ENCODE results near the gene TMEM139.
"Not testable (repeated sequence)": the region's sequence is repeated elsewhere in the genome, so short reads cannot be mapped to it uniquely, and the experiment has no call there.

The TMEM139 gene

DNA sequence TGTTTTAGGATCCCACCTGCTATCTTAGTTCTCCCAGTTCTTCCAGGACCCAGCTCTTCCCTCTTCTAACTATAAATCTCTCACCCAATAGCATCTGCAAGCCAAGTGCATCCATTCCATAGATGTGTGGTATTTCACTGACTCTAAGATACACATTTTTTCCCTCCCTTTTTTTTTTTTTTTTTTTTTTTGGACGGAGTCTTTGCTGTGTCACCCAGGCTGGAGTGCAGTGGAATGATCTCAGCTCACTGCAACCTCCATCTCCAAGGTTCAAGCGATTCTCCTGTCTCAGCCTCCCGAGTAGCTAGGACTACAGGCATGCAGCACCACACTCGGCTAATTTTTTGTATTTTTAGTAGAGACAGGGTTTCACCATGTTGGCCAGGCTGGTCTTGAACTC lies 5.1 kb downstream of the TMEM139 start:
- not testable (repeated sequence) for DNase-seq

DNA sequence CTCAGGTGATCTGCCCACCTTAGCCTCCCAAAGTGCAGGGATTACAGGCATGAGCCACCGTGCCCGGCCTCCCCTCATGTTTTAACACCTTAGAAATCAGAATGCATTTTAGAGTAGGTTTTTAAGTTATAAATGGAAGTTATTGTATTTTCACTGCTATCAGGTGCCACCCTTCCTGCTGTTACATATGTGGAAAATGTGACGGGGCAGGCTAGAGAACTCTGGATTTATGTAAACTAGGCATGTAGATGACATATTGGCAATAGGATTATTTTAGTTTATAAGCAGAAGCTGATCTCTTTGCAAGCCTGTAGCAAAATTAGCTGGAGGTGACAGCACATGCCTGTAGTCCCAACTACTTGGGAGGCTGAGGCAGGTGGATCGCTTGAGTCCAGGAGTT lies 5.5 kb downstream of the TMEM139 start:
- no peak for DNase-seq

GRCh38 chr7:143292876-143293275 lies 8.1 kb downstream of the TMEM139 start:
- DNase-seq, result no peak

DNA sequence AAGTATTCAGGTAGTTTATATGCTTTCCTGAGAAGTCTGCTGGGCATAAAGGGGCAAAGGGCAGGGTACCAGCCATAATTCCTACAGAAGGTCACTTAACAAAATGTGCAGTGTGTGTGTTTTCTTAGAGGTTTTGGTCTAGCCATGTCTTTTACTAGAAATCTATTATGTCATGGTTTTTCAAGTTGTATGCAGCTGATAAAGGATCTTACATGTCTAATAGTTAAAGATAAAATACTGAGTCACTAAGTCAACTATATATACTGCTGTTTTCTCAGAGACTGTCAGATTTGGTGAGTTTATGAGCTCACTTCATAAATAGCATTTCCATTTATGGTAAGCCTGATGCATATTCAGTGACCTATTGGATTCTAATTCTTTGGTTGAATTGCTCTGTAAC lies 11.1 kb downstream of the TMEM139 start:
- DNase-seq, result no peak

GRCh38 chr7:143296686-143297085 lies 11.9 kb downstream of the TMEM139 start:
- DNase-seq, result no peak

DNA sequence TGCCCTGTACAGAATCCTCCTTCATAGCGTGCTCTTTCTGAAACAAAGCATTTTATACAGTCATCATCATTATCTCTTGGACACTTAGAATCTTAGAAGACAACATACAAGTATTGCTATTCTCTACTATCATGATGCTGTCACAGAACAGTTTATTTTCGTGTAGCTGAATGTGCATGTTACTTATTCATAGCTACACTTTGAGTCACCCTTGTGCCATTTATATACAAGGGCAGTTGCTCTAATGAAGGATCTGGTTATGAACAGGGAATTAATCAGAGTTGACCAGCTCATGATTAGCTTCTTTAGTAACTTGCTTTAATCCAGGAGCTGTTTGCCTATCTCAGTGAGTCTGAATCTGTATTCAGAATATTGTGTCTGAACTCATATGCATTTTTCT lies 14.6 kb downstream of the TMEM139 start:
- no peak for DNase-seq

DNA sequence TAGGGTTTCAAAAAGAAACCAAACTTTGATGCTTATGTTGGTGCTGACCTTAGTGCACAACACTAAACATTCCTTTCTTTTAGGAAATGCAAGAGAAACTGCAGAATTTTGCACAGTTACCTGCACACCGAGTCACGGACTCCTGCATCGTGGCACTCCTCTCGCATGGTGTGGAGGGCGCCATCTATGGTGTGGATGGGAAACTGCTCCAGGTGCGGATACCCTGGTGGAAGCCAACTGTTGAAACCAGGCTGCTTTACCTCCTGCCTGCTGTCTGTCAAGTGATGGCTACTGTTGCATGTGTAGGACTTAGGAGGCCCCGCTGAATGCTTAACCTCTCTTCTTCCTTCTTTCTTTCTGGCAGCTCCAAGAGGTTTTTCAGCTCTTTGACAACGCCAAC lies 15.1 kb downstream of the TMEM139 start:
- DNase-seq, result no peak

GRCh38 chr7:143300959-143301935 lies 16.5 kb downstream of the TMEM139 start:
- peak; percentile 74 for DNase-seq

DNA sequence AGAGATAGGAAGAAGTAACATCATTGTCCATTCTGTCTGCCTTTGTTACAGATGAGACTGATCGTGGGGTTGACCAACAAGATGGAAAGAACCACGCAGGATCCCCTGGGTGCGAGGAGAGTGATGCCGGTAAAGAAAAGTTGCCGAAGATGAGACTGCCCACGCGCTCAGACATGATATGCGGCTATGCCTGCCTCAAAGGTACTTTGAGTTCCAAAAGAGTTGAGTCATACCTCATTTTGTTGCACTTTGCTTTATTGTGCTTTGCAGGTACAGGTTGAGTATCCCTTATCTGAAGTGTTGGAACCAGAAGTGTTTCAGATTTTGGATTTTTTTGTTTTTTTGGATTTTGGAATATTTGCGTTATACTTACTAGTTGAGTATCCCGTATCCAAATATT lies 19.0 kb downstream of the TMEM139 start:
- no peak for DNase-seq

DNA sequence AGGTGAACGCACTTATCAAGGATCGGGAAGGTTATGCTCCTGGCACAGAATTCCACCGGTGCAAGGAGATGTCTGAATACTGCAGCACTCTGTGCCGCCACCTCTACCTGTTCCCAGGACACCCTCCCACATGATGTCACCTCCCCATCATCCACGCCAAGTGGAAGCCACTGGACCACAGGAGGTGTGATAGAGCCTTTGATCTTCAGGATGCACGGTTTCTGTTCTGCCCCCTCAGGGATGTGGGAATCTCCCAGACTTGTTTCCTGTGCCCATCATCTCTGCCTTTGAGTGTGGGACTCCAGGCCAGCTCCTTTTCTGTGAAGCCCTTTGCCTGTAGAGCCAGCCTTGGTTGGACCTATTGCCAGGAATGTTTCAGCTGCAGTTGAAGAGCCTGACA lies 20.2 kb downstream of the TMEM139 start:
- no peak for DNase-seq

DNA sequence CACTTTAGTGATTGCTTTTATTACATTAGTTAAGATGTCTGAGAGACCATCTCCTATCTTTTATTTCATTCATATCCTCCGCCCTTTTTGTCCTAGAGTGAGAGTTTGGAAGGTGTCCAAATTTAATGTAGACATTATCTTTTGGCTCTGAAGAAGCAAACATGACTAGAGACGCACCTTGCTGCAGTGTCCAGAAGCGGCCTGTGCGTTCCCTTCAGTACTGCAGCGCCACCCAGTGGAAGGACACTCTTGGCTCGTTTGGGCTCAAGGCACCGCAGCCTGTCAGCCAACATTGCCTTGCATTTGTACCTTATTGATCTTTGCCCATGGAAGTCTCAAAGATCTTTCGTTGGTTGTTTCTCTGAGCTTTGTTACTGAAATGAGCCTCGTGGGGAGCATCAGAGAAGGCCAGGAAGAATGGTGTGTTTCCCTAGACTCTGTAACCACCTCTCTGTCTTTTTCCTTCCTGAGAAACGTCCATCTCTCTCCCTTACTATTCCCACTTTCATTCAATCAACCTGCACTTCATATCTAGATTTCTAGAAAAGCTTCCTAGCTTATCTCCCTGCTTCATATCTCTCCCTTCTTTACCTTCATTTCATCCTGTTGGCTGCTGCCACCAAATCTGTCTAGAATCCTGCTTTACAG lies 20.8 kb downstream of the TMEM139 start:
- peak; percentile 78 for DNase-seq

DNA sequence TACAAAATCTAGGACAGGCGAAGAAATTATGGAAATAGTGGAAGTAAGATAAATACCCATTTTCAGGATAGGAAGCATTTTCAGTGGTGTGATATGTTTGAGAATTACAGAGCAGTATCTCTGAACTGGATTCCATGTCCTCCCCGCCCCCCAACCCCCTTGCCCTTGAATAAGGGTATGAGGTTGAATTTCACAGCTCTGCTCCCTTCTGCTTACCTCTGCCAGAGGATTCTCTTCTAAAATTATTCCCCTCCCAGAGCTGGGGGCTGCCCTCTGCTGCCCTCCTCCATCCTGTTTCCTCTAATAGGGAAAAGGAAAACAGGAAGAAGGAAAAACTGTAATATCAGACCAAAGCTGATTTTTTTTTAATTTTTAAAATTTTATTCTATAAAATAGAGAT lies 23.9 kb downstream of the TMEM139 start:
- DNase-seq, result no peak

DNA sequence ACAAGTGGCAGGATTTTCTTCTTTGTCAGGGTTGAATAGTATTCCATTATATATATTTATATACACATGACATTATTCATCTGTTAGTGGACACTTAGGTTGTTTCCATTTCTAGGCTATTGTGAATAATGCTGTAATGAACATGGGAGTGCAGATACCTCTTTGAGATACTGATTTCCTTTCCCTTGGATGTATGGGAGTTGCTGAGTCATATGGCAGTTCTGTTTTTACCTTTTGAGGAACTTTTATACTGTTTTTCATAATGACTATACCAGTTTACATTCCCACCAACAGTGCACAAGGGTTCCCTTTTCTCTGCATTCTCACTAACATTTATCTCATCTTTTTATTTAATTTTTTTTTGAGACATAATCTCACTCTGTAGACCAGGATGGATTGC lies 29.4 kb downstream of the TMEM139 start:
- DNase-seq, result peak; percentile 48

GRCh38 chr7:143315776-143316175 lies 31.0 kb downstream of the TMEM139 start, which contains the start of gene CLCN1:
Gene CLCN1 (plus strand): TSS chr7:143316111. CDS start chr7:143316213, 102 bp downstream.
- peak; percentile 16 for DNase-seq

- peak; percentile 15 for DNase-seq
Observed at GRCh38 chr7:143316492-143316891, 31.7 kb downstream of the TMEM139 start.

GRCh38 chr7:143318661-143319060 lies 33.9 kb downstream of the TMEM139 start:
- DNase-seq, result peak; percentile 53

DNA sequence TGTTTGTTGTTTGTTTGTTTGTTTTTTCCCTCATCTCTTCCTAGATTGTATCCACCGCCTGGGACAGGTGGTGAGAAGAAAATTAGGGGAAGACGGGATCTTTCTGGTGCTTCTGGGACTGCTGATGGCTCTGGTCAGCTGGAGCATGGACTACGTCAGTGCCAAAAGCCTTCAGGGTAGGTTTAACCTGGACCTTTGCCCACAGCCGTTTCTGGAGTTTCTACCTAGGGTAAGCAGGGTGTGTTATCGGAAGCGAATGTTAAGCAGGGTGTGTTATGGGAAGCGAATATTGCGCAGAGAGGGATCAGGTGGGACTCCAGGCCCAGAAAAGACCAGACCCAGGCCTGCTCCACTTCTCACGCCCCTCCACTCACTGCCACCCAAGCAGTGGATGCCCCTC lies 35.9 kb downstream of the TMEM139 start:
- DNase-seq, result no peak

- no peak for DNase-seq
Observed at GRCh38 chr7:143321242-143321641, 36.5 kb downstream of the TMEM139 start.

- DNase-seq, result peak; percentile 79
Observed at GRCh38 chr7:143321734-143322133, 37.0 kb downstream of the TMEM139 start.

DNA sequence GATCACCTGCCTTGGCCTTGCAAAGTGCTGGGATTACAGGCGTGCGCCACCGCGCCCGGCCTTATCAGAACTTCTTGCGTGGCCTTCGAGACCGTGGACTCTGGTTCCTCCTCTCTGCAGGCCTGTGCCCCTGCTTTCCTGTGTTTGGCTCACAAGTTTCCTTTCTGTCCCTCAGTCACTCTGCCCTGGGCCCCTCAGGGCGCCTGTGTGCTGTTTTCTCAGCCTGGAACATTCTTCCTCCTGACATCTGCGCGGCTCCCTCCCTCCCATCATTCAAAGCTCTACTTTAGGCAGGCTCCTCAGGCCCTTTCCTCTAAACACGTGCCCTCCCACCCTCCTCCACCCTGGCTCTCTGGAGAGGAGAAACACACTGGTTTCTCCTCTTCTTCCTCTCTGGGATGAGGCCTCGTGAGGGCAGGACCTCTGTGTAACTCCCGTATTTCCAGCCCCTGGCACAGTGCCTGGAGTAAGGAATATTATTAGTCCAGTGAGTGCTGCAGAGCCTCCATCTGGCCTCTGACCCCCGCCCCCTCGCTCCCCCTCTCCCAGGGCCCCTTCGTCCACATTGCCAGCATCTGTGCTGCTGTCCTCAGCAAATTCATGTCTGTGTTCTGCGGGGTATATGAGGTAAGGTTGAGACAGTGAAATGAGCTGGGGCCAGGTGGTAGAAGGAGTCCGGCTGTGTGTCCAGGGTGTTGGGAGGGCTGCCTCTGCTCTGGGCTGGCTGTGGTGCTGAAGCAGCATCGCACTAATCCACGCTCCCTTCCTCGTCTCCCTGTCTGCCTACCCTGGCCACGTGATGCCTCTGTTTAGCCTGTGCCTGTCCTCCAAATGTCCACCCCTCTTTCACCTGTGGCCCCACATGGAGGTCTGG lies 38.2 kb downstream of the TMEM139 start:
- no peak for DNase-seq

DNA sequence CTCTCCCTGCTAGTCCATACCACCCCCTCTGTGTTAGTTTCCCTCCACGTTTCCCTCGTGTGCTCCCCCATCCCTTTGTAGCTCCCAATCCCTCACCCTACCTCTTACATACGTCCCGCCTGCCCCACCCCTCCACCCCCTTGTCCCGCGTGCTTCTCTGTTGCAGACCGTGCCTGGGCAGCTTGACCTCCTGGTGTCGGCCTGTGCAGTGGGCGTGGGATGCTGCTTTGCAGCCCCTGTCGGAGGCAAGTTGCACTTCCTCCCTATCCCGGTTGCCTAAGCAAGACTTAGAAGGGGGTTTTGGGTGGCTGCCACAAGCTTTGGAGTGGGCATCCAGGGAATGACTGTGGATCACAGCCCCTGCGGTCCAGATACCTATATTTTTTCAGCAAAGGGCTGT lies 38.9 kb downstream of the TMEM139 start:
- DNase-seq, result peak; percentile 52

DNA sequence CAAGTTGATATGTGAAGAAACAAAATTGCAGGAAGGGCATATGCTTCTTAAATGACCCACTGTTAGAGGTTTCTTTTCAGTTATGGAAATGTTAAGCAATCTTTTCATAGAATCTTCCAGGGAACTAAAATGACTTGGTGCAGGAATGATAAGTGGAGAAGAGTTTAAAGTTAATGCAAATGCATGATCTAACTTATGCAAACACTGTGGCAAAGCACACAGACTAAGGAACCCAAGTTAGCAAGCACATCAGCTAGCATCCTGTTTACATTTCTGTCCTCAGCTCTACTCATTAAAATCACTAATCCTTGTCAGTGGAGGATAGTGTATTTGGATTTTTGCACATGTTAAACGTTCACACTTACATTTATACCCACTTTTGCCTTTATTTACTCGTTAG lies 40.5 kb downstream of the TMEM139 start:
- peak; percentile 24 for DNase-seq

DNA sequence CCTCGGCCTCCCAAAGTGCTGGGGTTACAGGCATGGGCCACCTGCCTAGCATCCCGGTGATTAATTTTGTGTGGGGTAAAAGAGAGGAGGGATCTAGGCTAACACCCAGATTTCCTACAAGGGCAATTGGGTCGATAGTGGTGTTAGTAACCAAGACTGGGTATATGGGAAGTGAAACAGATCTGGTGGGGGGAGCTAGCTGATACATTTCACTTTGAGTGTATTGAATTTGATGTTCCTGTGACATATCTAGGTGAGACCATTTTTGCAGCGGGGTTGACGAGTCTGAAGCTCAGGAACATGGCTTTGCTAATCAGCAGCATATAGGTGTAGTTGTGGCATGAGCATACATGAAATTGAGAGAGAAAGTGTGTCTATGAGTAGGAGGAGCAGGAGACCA lies 43.1 kb downstream of the TMEM139 start:
- DNase-seq, result peak; percentile 12

Data from suppressor macrophage treated with lipopolysaccharide for 4 hours (primary cell).